Measurements from ENCODE around the gene LRP1B.

DNA sequence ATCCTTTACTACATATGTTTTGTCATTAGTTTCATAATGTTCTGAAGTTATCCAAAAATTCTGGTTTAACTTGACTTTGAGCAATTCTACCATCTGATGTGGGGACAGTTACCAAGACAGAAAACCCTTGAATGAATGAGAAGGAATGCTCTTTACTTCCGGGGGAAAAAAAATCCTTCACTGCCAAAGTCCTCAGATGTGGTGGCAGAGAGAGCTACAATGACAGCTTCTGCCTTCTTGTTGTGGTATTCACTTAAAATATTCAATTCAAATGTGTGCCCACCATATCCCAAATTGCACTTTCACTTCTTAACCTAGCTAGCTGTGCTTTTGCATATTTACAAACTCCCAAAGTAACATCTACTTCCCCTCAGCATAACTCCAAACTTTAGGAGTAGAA lies 1818.9 kb downstream of the LRP1B start:
- TF ChIP-seq, protein P1, sequence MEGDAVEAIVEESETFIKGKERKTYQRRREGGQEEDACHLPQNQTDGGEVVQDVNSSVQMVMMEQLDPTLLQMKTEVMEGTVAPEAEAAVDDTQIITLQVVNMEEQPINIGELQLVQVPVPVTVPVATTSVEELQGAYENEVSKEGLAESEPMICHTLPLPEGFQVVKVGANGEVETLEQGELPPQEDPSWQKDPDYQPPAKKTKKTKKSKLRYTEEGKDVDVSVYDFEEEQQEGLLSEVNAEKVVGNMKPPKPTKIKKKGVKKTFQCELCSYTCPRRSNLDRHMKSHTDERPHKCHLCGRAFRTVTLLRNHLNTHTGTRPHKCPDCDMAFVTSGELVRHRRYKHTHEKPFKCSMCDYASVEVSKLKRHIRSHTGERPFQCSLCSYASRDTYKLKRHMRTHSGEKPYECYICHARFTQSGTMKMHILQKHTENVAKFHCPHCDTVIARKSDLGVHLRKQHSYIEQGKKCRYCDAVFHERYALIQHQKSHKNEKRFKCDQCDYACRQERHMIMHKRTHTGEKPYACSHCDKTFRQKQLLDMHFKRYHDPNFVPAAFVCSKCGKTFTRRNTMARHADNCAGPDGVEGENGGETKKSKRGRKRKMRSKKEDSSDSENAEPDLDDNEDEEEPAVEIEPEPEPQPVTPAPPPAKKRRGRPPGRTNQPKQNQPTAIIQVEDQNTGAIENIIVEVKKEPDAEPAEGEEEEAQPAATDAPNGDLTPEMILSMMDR (IDR thresholded peaks at IDR 0.05), result no peak
- no peak for TF ChIP-seq POLR2AphosphoS5 (IDR thresholded peaks at IDR 0.05)
- TF ChIP-seq POLR2A (IDR thresholded peaks at IDR 0.05), result no peak

All from breast epithelium (tissue), 3 donors.